Endothelial cell of umbilical vein (primary cell): ENCODE measurements around the gene GATA6. TPM values are rescaled to one million over a fixed set of nuclear protein-coding genes. Genes with fewer than 3 reads are reported as not detected.

Source experiments
- BruUV-seq: library from RNA; stranded (reverse); fragments of 400-500 nt; replicated peaks from 2 replicates; lab custom pipeline; 2021; lab: Mats Ljungman, UMichigan
- CTCF ChIA-PET: fragments of 300-600, 350-600 bp; sonication (Branson Sonifier 250); formaldehyde crosslinking; loops from one replicate; lab custom pipeline; 2021; ENCODE audit warnings: antibody characterized with exemption, inconsistent platforms; lab: Charles Lee
- POLR2A ChIA-PET: fragments of 300-600, 350-600 bp; sonication (Branson Sonifier 250); formaldehyde crosslinking; loops from one replicate; lab custom pipeline; 2021; ENCODE audit warnings: antibody characterized with exemption, inconsistent platforms; lab: Charles Lee
- DNase-seq: peaks from one replicate; pipeline ENCODE4 v3.0.0-alpha.2; 2011; ENCODE audit warnings: low read depth, low spot score
- FAIRE-seq: peaks from 2 replicates; lab custom pipeline; 2011; peaks lifted over from hg19 to GRCh38; lab: Jason Lieb, UNC
- H2AFZ ChIP-seq: 2 replicates; pipeline ENCODE4 v1.6.0; 2012; ENCODE audit warnings: low read depth, low read length, control low read depth, inconsistent platforms
- H3K27ac ChIP-seq: 2 replicates; pipeline ENCODE4 v1.5.1; 2011; ENCODE audit warnings: low read depth, mild to moderate bottlenecking, control low read depth, low read length, moderate library complexity; ENCODE audit not compliant: insufficient read depth
- H3K27me3 ChIP-seq, 2 experiments: 2 replicates each; pipeline versions ENCODE4 v1.6.0 to v1.6.1; 2011; ENCODE audit warnings: low read length in 2 of 2, mixed read lengths in 1 of 2; ENCODE audit not compliant: control insufficient read depth in 2 of 2, insufficient read depth in 2 of 2
- H3K36me3 ChIP-seq, 2 experiments: 2 replicates in 1 of 2; 3 replicates in 1 of 2; pipeline ENCODE4 v1.5.1; 2011; ENCODE audit warnings: low read length in 2 of 2, mild to moderate bottlenecking in 1 of 2, moderate library complexity in 1 of 2; ENCODE audit not compliant: control insufficient read depth in 2 of 2, insufficient read depth in 2 of 2; ENCODE audit errors: extremely low read depth in 1 of 2
- H3K4me1 ChIP-seq: 3 replicates; pipeline ENCODE4 v1.5.1; 2011; ENCODE audit warnings: mild to moderate bottlenecking, low read length; ENCODE audit not compliant: control insufficient read depth, insufficient read depth; ENCODE audit errors: extremely low read depth
- H3K4me2 ChIP-seq: 2 replicates; pipeline ENCODE4 v1.6.1; 2011; ENCODE audit warnings: low read length, control low read depth, mixed read lengths; ENCODE audit not compliant: insufficient read depth
- H3K4me3 ChIP-seq, 3 experiments: fragments of 200-600 bp in 1 of 3; sonication (generic), shearing (Covaris generic) in 1 of 3; replicated peaks in 1 of 3; 2 replicates each; pipeline ENCODE4 v1.5.1; 2011 to 2016; ENCODE audit warnings: control low read depth in 3 of 3, low read length in 3 of 3, mild to moderate bottlenecking in 2 of 3, inconsistent platforms in 1 of 3, low read depth in 1 of 3, moderate library complexity in 1 of 3; ENCODE audit not compliant: insufficient read depth in 1 of 3
- H3K79me2 ChIP-seq: 2 replicates; pipeline ENCODE4 v1.6.0; 2012; ENCODE audit warnings: low read length, inconsistent platforms; ENCODE audit not compliant: control insufficient read depth, insufficient read depth
- H3K9ac ChIP-seq: replicated peaks from 2 replicates; pipeline ENCODE3; 2011; ENCODE audit warnings: low read length, control low read depth; ENCODE audit not compliant: insufficient read depth; ENCODE audit errors: extremely low read depth
- H3K9me1 ChIP-seq: replicated peaks from 3 replicates; pipeline ENCODE4 v1.6.0; 2011; ENCODE audit warnings: mild to moderate bottlenecking, low read length; ENCODE audit not compliant: control insufficient read depth, insufficient read depth; ENCODE audit errors: extremely low read depth
- H3K9me3 ChIP-seq: replicated peaks from 2 replicates; pipeline ENCODE4 v1.5.1; 2012; ENCODE audit warnings: low read length, inconsistent platforms; ENCODE audit not compliant: control insufficient read depth, insufficient read depth
- H4K20me1 ChIP-seq: replicated peaks from 2 replicates; pipeline ENCODE3; 2011; ENCODE audit warnings: mild to moderate bottlenecking, low read length; ENCODE audit not compliant: control insufficient read depth, insufficient read depth; ENCODE audit errors: extremely low read depth
- EZH2 ChIP-seq: IDR thresholded peaks from 2 replicates; pipeline ENCODE4 v1.6.1; 2012; ENCODE audit warnings: borderline replicate concordance, low read depth, mild to moderate bottlenecking, moderate library complexity, low read length, inconsistent platforms; ENCODE audit not compliant: severe bottlenecking
- GATA2 ChIP-seq: IDR thresholded peaks from 2 replicates; pipeline ENCODE4 v1.7.0; 2011; ENCODE audit warnings: low read depth, mild to moderate bottlenecking, moderate library complexity, mixed read lengths, low read length; ENCODE audit not compliant: insufficient read length, insufficient read depth
- JUN ChIP-seq: IDR thresholded peaks from 2 replicates; pipeline ENCODE4 v1.6.1; 2011; ENCODE audit warnings: borderline replicate concordance, low read depth; ENCODE audit not compliant: insufficient read length, insufficient read depth
- POLR2A ChIP-seq: IDR thresholded peaks from 2 replicates; pipeline ENCODE4 v1.6.1; 2012; ENCODE audit warnings: low read depth, mild to moderate bottlenecking, control low read depth, low read length
- dilution Hi-C: fragments of 300-500 bp; cut with MboI; formaldehyde crosslinking; loops from one replicate; pipeline ENCODE4 v1.15.0; 2019; ENCODE audit warnings: low sequenced_read_pairs; ENCODE audit not compliant: extremely low pct_ligation_motif_present
- intact Hi-C: fragments of 100-400 bp; cut with micrococcal nuclease; formaldehyde crosslinking; loops from one replicate; pipeline ENCODE4 v1.10.0; 2022
- polyA plus RNA-seq, 4 experiments: library from polyadenylated mRNA; depleted of rRNA in 3 of 4; stranded (reverse) in 3 of 4; unstranded in 1 of 4; fragments of >200 nt; gene quantifications; 2 replicates each; pipeline versions ENCODE4 v1.2.1 to v1.2.3, GENCODE V29; 2011 to 2012; ENCODE audit warnings: missing spikeins in 1 of 4
- total RNA-seq: library from RNA; stranded (reverse); gene quantifications from 2 replicates; pipeline ENCODE4 v1.2.3, GENCODE V29; 2021
- TF ChIP-seq, protein P1 (sequence below), 2 donors: IDR thresholded peaks; 1 replicate in 1 of 2; 2 replicates in 1 of 2; pipeline ENCODE4 v1.5.1; 2011; ENCODE audit warnings: low read length in 2 of 2, mild to moderate bottlenecking in 2 of 2, moderate library complexity in 2 of 2, control low read depth in 1 of 2, inconsistent platforms in 1 of 2, low read depth in 1 of 2; ENCODE audit not compliant: insufficient read depth in 1 of 2; ENCODE audit errors: extremely low read depth in 1 of 2

Gene GATA6
- total and polyA plus RNA-seq, 2 donors (not counting 3 experiments of a cell fraction or from before 2014, with no cell fraction given): 4.1 to 14.6 TPM

DNA sequence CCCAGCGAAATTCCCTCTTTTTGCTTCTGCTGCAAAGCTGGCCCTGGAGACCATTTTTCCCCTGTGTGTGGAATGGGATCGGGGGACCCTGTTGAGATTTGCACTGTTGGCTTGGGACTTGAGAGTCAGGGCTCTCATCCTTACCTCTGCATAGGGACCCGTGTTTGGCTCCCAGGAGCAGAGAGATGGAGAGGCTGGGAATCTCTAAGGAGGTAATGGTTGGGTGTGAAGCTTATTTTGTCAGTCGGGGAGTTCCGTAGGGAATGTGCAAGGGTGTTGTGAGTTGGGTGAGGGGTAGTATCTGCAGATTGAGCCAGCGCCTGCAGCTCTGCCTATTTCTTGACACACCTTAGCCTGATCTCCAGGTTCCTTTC, 4.5 kb downstream of the GATA6 start:
- Histone ChIP-seq H3K4me3 (peak overlapping the region; percentile 74 to 83 (median 82)), H4K20me1 (no peaks in the 10 kb centered on the region), H3K4me1 (peaks cover 45% of the 10 kb centered on the region), H3K9me1 (no peaks in the 10 kb centered on the region), H3K4me2 (peak overlapping the region; percentile 98), H2AFZ (no peak overlapping the region), H3K79me2 (peaks cover 94% of the 10 kb centered on the region), H3K27ac (peak overlapping the region; percentile 87), H3K27me3 (no peaks in the 10 kb centered on the region), H3K36me3 (peaks cover 0 to 12% of the 10 kb centered on the region in 2 experiments), H3K9ac (peak overlapping the region; percentile 93), H3K9me3 (no peaks in the 10 kb centered on the region)
- TF ChIP-seq EZH2 (no peak), GATA2 (no peak), JUN (no peak), POLR2A (peak; percentile 19)
- TF ChIP-seq, protein P1, sequence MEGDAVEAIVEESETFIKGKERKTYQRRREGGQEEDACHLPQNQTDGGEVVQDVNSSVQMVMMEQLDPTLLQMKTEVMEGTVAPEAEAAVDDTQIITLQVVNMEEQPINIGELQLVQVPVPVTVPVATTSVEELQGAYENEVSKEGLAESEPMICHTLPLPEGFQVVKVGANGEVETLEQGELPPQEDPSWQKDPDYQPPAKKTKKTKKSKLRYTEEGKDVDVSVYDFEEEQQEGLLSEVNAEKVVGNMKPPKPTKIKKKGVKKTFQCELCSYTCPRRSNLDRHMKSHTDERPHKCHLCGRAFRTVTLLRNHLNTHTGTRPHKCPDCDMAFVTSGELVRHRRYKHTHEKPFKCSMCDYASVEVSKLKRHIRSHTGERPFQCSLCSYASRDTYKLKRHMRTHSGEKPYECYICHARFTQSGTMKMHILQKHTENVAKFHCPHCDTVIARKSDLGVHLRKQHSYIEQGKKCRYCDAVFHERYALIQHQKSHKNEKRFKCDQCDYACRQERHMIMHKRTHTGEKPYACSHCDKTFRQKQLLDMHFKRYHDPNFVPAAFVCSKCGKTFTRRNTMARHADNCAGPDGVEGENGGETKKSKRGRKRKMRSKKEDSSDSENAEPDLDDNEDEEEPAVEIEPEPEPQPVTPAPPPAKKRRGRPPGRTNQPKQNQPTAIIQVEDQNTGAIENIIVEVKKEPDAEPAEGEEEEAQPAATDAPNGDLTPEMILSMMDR (IDR thresholded peaks at IDR 0.05; ENCODE audit: extremely low read depth in 1 of 2, insufficient read depth in 1 of 2, low read depth in 1 of 2, low read length in 2 of 2): no peak
- ChIA-PET POLR2A (interaction anchor here (0.9 to 1.9 kb wide), 2 partner anchors 15 to 389 kb away, joined by 4 to 6 read pairs; no protein-coding TSS in a partner anchor), CTCF (interaction anchor here (1.0 to 10.0 kb wide), 13 partner anchors 9 to 625 kb away, joined by 3 to 144 read pairs (median 4); no protein-coding TSS in a partner anchor)
- no TSS peak for BruUV-seq
- DNase-seq (peak; percentile 66), FAIRE-seq (no peak)
- dilution Hi-C loops (loop anchor here (10.0 kb wide), 1 partner anchor 391 kb away; no protein-coding TSS in a partner anchor), intact Hi-C loops (loop anchor here (1.0 to 2.0 kb wide), 2 partner anchors 19 to 295 kb away; no protein-coding TSS in a partner anchor)
